SK-N-SH treated with all-trans-retinoic acid at 6 μM for 48 hours (cell line): ENCODE data around the gene SYNE1.

Experiments
- ARNTL ChIP-seq: fragments of 450-650 bp; formaldehyde crosslinking; IDR thresholded peaks from 2 replicates; pipeline ENCODE4 v1.5.0; 2020; ENCODE audit warnings: low read depth, mild to moderate bottlenecking, moderate library complexity, borderline replicate concordance
- TF ChIP-seq, protein P1 (sequence below): fragments of 250-450 bp; sonication (Bioruptor Pico); IDR thresholded peaks from 2 replicates; pipeline ENCODE4 v1.5.1; 2021; ENCODE audit warnings: mild to moderate bottlenecking, moderate library complexity
- TF ChIP-seq, protein P2 (sequence below): fragments of 250-450 bp; sonication (Bioruptor Pico); IDR thresholded peaks from 2 replicates; pipeline ENCODE4 v1.5.0; 2020; ENCODE audit warnings: mild to moderate bottlenecking, moderate library complexity

DNA sequence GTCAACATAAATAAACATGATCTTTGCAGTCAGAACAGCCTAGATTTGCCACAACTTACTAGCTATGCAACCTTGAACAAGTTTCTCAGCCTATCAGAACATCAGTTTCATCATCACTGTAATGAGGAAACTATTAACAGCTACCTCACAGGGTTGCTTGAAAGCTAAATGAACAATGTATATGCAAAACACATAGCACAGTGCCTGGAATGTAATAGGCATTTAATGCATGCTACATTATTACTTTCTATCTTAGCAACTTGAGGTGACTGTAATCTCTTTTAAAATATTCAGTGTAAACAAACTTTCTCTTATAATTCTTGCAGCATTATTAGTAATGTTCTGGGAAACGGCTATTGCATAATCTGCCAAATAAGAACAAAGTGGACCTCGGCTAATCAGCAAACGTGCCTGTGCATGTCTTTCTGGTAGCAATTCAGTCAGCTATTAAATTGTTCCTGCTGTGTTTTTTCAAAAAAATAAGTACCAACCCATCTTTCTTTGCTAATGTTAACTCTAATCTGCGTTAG, 61.5 kb downstream of the SYNE1 start:
- no peak for TF ChIP-seq ARNTL (CRISPR knock-in tag)
- TF ChIP-seq, protein P1, sequence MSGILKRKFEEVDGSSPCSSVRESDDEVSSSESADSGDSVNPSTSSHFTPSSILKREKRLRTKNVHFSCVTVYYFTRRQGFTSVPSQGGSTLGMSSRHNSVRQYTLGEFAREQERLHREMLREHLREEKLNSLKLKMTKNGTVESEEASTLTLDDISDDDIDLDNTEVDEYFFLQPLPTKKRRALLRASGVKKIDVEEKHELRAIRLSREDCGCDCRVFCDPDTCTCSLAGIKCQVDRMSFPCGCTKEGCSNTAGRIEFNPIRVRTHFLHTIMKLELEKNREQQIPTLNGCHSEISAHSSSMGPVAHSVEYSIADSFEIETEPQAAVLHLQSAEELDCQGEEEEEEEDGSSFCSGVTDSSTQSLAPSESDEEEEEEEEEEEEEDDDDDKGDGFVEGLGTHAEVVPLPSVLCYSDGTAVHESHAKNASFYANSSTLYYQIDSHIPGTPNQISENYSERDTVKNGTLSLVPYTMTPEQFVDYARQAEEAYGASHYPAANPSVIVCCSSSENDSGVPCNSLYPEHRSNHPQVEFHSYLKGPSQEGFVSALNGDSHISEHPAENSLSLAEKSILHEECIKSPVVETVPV (CRISPR knock-in tag) = no peak
- TF ChIP-seq, protein P2, sequence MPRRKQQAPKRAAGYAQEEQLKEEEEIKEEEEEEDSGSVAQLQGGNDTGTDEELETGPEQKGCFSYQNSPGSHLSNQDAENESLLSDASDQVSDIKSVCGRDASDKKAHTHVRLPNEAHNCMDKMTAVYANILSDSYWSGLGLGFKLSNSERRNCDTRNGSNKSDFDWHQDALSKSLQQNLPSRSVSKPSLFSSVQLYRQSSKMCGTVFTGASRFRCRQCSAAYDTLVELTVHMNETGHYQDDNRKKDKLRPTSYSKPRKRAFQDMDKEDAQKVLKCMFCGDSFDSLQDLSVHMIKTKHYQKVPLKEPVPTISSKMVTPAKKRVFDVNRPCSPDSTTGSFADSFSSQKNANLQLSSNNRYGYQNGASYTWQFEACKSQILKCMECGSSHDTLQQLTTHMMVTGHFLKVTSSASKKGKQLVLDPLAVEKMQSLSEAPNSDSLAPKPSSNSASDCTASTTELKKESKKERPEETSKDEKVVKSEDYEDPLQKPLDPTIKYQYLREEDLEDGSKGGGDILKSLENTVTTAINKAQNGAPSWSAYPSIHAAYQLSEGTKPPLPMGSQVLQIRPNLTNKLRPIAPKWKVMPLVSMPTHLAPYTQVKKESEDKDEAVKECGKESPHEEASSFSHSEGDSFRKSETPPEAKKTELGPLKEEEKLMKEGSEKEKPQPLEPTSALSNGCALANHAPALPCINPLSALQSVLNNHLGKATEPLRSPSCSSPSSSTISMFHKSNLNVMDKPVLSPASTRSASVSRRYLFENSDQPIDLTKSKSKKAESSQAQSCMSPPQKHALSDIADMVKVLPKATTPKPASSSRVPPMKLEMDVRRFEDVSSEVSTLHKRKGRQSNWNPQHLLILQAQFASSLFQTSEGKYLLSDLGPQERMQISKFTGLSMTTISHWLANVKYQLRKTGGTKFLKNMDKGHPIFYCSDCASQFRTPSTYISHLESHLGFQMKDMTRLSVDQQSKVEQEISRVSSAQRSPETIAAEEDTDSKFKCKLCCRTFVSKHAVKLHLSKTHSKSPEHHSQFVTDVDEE = no peak
